SU-DHL-6 (cell line): ENCODE measurements around the gene ERG.

Experiments
- CTCF ChIP-seq: fragments of 200-600 bp; sonication (generic); IDR thresholded peaks from one replicate; pipeline ENCODE4 v1.5.1; 2017; ENCODE audit warnings: antibody characterized with exemption, mild to moderate bottlenecking, low read length, moderate library complexity; ENCODE audit not compliant: insufficient read depth, poor library complexity, severe bottlenecking
- EZH2phosphoT487 ChIP-seq: fragments of 200-600 bp; sonication (generic), shearing (Covaris generic); conservative IDR thresholded peaks from 2 replicates; pipeline ENCODE4 v1.6.1; 2018; ENCODE audit warnings: mild to moderate bottlenecking, antibody characterized with exemption, low read length, moderate library complexity, mixed read lengths

DNA sequence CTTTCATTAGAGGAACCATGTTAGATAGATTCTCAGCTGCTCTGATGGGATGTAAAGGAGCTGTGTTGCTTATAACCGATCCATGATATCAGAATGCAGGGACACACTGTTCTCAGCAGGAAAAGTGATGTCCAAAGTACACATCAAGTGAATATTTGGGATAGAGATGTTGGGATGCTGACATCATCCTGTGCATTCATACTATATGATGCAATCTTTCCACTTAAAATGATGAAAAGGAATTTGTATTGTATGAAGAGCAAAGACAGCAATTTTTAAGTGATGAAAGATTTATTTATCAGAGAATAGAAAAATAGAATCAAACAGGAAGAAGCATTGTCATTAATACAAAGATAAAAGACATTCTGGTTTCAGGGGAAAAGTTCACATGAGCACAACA is 110.1 kb downstream of the ERG start:
- no peak for TF ChIP-seq CTCF
- no peak for TF ChIP-seq EZH2phosphoT487
